ENCODE data around the gene PEF1. TPM values are rescaled to one million over a fixed set of nuclear protein-coding genes. Genes with fewer than 3 reads are reported as not detected.

Gene PEF1
- polyA plus RNA-seq, 3 donors, result 36.6 to 81.7 (median 70.7) TPM

DNA sequence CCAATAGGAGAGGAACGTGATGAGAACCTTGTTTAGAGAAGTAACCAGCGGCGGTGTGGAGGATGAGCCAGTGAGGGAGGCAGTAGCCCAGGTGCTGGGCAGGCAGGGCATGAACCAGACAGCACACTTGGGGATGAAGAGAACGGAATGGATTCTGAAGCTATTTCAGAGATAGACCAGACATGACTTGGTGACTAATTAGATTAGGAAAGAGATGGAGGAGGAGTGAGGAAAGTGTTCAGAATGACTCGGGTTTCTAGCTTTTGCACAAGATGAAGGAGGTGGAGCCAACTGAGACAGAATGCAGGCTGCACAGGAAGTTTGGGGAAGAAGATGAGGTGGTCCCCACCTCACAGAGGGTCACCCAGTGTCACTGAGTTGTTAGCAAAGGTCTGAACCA lies 5.1 kb downstream of the PEF1 start:
- peak; percentile 70 to 85 (median 80) for DNase-seq
- peaks cover 34% of the 10 kb centered on the region for H4K20me1 ChIP-seq (ENCODE audit: insufficient read depth, low read length)
- peak overlapping the region; percentile 23 for H3K9ac ChIP-seq (ENCODE audit: insufficient read depth, low read length, poor library complexity, severe bottlenecking)
- intact Hi-C loops (cut with micrococcal nuclease), result no loop called here
- H3K36me3 Mint-ChIP-seq, result peaks cover 16 to 22% of the 10 kb centered on the region in 2 donors
- no peaks in the 10 kb centered on the region for H3K9me3 Mint-ChIP-seq
- H3K4me3 ChIP-seq (replicated peaks in 1 of 3; ENCODE audit: low read depth in 2 of 3, low read length in 3 of 3), result no peak overlapping the region
- no peak overlapping the region for H3K4me3 Mint-ChIP-seq
- H3K27me3 Mint-ChIP-seq (ENCODE audit: low read depth in 3 of 3), result no peaks in the 10 kb centered on the region
- peaks cover 36 to 38% of the 10 kb centered on the region in 2 donors for H3K4me1 ChIP-seq (ENCODE audit: control insufficient read depth in 1 of 2, insufficient read depth in 2 of 2, low read length in 2 of 2)
- H3K4me2 ChIP-seq (replicated peaks; ENCODE audit: extremely low read depth, low read length, poor library complexity, severe bottlenecking), result peak overlapping the region; percentile 4
- H3K27me3 ChIP-seq (ENCODE audit: control insufficient read depth in 2 of 2, insufficient read depth in 2 of 2, low read length in 2 of 2), result no peaks in the 10 kb centered on the region
- H3K4me1 Mint-ChIP-seq, result peaks cover 14% of the 10 kb centered on the region
- H3K9me3 ChIP-seq (replicated peaks in 1 of 2; ENCODE audit: control insufficient read depth in 1 of 2, insufficient read depth in 1 of 2, low read length in 2 of 2), result no peaks in the 10 kb centered on the region
- 21% methylated on average over 4 of the region's 5 CpGs for WGBS (ENCODE audit: insufficient coverage)
- peak overlapping the region; percentile 39 to 82 for H3K27ac ChIP-seq (ENCODE audit: low read depth in 1 of 2, low read length in 2 of 2)
- peaks cover 89% of the 10 kb centered on the region for H3K79me2 ChIP-seq (ENCODE audit: insufficient read depth, low read length)
- H2AFZ ChIP-seq (ENCODE audit: insufficient read depth, low read depth, low read length, poor library complexity, severe bottlenecking), result no peak overlapping the region
- TF ChIP-seq, protein P1, sequence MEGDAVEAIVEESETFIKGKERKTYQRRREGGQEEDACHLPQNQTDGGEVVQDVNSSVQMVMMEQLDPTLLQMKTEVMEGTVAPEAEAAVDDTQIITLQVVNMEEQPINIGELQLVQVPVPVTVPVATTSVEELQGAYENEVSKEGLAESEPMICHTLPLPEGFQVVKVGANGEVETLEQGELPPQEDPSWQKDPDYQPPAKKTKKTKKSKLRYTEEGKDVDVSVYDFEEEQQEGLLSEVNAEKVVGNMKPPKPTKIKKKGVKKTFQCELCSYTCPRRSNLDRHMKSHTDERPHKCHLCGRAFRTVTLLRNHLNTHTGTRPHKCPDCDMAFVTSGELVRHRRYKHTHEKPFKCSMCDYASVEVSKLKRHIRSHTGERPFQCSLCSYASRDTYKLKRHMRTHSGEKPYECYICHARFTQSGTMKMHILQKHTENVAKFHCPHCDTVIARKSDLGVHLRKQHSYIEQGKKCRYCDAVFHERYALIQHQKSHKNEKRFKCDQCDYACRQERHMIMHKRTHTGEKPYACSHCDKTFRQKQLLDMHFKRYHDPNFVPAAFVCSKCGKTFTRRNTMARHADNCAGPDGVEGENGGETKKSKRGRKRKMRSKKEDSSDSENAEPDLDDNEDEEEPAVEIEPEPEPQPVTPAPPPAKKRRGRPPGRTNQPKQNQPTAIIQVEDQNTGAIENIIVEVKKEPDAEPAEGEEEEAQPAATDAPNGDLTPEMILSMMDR (IDR thresholded peaks at IDR 0.05), result no peak
- peaks cover 8 to 12% of the 10 kb centered on the region in 2 donors for H3K36me3 ChIP-seq (replicated peaks in 1 of 2; ENCODE audit: control insufficient read depth in 1 of 2, insufficient read depth in 2 of 2, low read length in 2 of 2)
- no peak overlapping the region for H3K27ac Mint-ChIP-seq

DNA sequence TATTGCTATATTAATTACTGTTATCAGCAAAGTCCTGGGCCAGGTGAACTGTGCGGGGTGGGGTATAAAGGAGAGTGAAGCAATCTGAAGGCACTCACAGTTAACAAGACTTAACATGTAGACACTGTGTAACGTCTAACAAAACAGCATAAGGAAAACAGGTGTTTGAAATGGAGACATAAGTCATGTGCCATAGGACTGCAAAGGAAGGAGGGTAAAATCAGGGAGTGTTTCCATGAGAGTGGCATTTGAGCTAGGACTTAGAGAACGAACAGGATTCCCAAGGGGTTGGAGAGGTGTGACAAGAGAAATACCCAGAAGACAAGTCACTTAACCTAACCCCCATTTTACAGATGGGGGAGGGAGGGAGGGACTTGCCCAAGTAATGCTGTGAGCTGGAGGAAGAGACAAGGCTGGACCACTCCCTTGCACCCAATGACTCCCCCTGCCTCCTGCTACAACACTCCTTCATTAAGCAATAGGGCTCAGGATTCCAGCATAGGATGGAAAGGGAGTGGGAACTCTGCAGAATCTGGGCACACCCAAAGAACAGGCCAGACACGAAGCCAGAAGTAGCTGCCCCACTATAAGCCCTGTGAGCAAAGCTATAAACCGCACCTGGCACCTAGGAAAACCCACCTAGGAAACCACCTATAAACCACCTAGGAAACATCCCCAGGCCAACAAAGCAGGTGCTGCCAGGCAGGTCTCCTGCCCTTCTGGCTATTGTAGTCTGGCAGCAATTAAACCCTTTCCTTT lies 6.6 kb downstream of the PEF1 start:
- Histone ChIP-seq H3K27ac (ENCODE audit: low read depth in 1 of 2, low read length in 2 of 2) (peak overlapping the region in 1 of 2 donors; percentile 82), H3K4me1 (ENCODE audit: control insufficient read depth in 1 of 2, insufficient read depth in 2 of 2, low read length in 2 of 2) (peaks cover 28% of the 10 kb centered on the region in 2 donors), H2AFZ (ENCODE audit: insufficient read depth, low read depth, low read length, poor library complexity, severe bottlenecking) (no peak overlapping the region), H3K36me3 (replicated peaks in 1 of 2; ENCODE audit: control insufficient read depth in 1 of 2, insufficient read depth in 2 of 2, low read length in 2 of 2) (peaks cover 16 to 26% of the 10 kb centered on the region in 2 donors), H3K9me3 (replicated peaks in 1 of 2; ENCODE audit: control insufficient read depth in 1 of 2, insufficient read depth in 1 of 2, low read length in 2 of 2) (no peaks in the 10 kb centered on the region), H3K79me2 (ENCODE audit: insufficient read depth, low read length) (peaks cover 75% of the 10 kb centered on the region), H3K27me3 (ENCODE audit: control insufficient read depth in 2 of 2, insufficient read depth in 2 of 2, low read length in 2 of 2) (no peaks in the 10 kb centered on the region), H4K20me1 (ENCODE audit: insufficient read depth, low read length) (peaks cover 34% of the 10 kb centered on the region), H3K9ac (ENCODE audit: insufficient read depth, low read length, poor library complexity, severe bottlenecking) (no peak overlapping the region), H3K4me3 (replicated peaks in 1 of 3; ENCODE audit: low read depth in 2 of 3, low read length in 3 of 3) (no peak overlapping the region), H3K4me2 (replicated peaks; ENCODE audit: extremely low read depth, low read length, poor library complexity, severe bottlenecking) (no peak overlapping the region)
- no peaks in the 10 kb centered on the region for H3K27me3 Mint-ChIP-seq (ENCODE audit: low read depth in 3 of 3)
- DNase-seq, result no peak
- TF ChIP-seq, protein P1 (IDR thresholded peaks at IDR 0.05), result no peak
- H3K27ac Mint-ChIP-seq, result peak overlapping the region in 4 of 7 donors; percentile 0 to 37 (median 12)
- H3K9me3 Mint-ChIP-seq, result no peaks in the 10 kb centered on the region
- peaks cover 26 to 36% of the 10 kb centered on the region in 2 donors for H3K36me3 Mint-ChIP-seq
- WGBS (ENCODE audit: insufficient coverage), result 100% methylated on average over 1 of the region's 5 CpGs
- H3K4me1 Mint-ChIP-seq, result peaks cover 4% of the 10 kb centered on the region
- H3K4me3 Mint-ChIP-seq, result no peak overlapping the region
- intact Hi-C loops (cut with micrococcal nuclease), result no loop called here
